Adrenal gland (tissue), 5 donors: ENCODE measurements around the gene KCNAB1.

Experiments used
- CTCF ChIP-seq, 6 experiments: fragments of 450-650 bp in 4 of 6; fragments of 200-600 bp in 2 of 6; sonication (generic) in 1 of 6; IDR thresholded peaks; 1 replicate in 5 of 6; 2 replicates in 1 of 6; pipeline versions ENCODE4 v1.5.1 to v1.8.0; 2016 to 2021; ENCODE audit warnings: antibody characterized with exemption in 6 of 6, mild to moderate bottlenecking in 2 of 6, moderate library complexity in 1 of 6
- POLR2A ChIP-seq, 2 donors: fragments of 450-650 bp; IDR thresholded peaks; one replicate each; pipeline ENCODE4 v1.6.1; 2017; ENCODE audit warnings: antibody characterized with exemption in 2 of 2, mild to moderate bottlenecking in 2 of 2, moderate library complexity in 1 of 2
- donor health status: DM: no; HTN: no; CAD: no.

GRCh38 chr3:156297582-156297981 is 177.2 kb downstream of the KCNAB1 start:
- TF ChIP-seq POLR2A (IDR thresholded peaks at IDR 0.05) (no peak), CTCF (IDR thresholded peaks at IDR 0.05) (no peak)
